DMS53 treated with DMSO at 0.1 percent for 48 hours (cell line): ENCODE results near the gene ARL15.

Experiments
- DNase-seq: peaks from one replicate; lab custom pipeline; 2025; ENCODE audit not compliant: unreplicated experiment; lab: John Stamatoyannopoulos, UW

The ARL15 gene

DNA sequence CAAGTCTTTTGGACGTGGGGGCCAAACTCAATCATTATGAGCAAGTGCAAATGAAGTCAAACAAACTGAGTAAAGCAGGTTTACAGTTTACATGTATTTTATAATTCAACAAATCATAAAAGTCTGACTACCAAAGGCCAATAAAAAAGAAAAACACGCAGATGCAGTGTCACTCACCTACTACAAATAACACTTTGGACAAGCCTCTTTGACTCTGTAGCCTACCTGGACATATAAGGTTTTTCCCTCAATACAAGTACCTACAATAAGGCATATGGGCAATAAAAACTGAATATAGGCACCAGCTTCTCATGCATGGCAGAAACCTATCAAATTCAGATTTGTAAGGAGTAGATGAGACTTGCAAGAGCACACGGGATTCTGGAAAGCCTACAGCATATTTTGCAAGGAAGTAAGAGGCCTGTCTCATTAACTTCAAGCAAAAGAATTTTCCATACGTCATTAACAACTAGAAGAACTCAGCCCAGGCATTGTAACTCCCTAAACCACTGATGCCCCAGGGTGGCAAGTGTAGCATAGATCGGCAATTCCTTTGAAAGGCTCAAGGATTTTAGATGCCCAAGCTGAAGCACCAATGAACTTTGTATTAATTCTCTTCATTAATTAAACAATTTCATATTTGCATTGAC lies 21.7 kb downstream of the ARL15 start:
- no peak for DNase-seq

DNA sequence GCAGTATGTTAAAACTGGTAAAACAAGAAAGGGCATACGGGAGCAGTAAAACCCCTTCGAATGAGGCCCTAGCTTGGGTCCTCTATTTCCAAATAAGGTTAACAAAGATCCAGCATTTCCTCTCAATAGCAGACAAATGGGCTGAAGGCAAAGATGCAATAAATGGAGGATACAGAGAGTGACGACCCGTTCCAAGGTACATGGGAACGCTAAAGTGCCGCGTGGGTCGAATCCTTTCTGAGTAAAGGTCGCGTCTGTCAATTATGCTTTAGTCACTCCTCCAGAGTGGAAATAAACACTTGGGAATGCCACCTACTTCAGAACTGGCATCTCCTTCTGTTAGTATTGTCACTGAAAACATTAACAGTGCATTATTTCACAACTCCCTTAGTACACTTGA lies 24.7 kb downstream of the ARL15 start:
- DNase-seq: no peak

GRCh38 chr5:54284586-54284985 lies 25.8 kb downstream of the ARL15 start:
- DNase-seq: no peak

DNA sequence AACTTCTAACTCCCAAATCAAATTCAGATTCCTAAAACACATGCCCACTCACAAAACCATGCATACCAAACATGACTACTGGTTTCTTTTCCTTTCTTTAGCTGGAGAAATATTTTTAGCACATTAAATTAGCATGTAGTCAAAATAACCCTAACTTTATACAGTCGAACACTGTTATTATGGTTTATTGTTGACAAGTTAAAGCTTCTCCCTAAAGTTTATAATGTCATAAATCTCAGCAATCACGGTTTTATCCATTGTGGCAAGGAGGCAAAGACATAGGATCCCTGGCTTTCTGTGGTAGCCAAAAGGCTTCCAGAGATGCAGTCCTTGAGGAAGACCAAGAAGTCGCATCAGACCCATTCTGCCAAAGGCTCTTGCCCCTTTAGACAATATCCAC lies 27.5 kb downstream of the ARL15 start:
- no peak for DNase-seq

- DNase-seq: no peak
These were observed 28.2 kb downstream of the ARL15 start for GRCh38 chr5:54281960-54282692.

DNA sequence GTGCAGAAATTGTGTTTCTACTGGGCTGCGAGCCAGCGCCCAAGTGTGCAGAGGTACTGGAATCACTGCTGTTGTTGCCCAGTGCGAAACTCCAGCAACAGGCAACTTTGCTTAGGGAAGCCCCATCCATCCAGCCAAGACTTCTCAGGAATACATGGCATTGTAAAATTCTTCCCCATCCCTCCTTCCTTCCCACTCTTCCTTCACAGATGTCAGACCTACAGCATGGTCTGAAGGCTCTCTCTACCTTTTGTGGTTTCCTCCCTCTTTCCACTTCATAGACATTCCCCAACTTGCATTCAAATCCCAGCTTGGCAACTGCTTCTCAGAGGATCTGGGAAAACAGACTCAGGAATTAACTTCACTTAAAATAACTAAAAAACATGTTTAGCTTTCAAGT lies 30.4 kb downstream of the ARL15 start:
- no peak for DNase-seq

DNA sequence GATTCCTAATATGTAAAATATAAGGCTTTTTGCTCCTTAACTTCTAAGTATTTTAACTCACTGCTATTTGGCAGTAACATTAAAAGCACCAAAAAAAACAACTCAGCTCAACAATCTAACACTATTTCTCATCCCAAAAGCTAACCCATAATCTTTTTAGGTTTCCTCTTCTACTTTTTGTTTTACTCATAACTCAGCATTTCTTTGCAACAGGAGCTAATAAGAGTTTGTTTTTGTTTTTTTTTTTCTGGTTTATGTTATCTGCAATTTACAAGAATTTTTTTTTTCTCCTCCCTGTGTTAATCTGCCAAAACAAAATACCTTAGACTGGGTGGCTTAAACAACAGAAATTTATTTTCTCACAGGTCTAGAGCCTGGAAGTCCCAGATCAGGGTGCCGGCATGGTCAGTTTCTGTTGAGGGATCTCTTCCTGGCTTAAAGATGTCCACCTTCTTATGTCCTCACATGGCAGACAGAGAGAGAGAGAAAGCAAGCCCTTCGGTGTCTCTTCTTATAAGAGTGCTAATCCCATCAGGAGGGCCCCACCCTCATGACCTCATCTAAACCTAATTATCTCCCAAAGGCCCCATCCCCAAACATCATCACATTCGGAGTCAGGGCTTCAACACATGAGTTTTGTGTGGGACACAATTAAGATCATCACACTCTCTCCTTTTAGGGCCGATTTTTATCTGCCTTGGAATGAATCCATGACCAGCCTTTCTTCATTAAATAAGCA lies 31.2 kb downstream of the ARL15 start:
- DNase-seq: no peak

GRCh38 chr5:54278036-54278830 lies 32.1 kb downstream of the ARL15 start:
- DNase-seq: no peak

GRCh38 chr5:54276048-54276447 lies 34.3 kb downstream of the ARL15 start:
- no peak for DNase-seq

DNA sequence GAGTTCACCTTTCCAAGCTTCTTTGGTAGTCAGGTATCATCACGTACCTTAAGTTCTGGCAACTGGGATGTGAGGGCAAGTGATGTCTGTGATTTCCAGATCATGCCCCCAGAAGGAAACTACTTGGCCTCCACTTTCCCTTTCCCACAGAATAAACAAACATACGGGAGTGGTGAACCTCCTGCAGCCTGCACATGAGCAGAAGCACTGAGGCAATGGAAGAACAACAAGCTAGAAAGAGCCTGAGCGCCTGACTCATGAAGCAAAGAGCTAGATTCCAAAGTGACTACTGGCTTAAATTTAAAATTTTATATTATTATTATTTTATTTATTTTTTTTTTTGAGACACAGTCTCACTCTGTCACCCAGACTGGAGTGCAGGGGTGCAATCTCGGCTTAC lies 35.0 kb downstream of the ARL15 start:
- DNase-seq: no peak

DNA sequence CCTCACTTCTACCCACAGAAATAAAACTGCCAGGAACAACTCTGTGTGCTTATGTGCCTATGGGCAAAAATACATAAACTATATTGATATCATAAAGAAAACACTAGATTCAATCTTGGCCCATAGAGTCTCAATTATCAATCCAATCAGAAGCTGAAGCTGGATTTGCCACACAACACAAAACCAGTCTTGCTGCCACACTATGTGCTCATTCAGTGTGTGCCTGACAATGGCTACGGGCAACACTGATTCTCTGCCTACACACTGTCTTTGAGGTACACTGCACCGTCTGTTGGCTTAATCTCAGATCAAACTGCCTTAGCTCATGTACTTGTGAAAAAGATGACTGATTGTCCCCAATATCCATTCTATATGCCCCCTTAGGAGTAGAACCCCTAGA lies 35.4 kb downstream of the ARL15 start:
- DNase-seq: no peak

DNA sequence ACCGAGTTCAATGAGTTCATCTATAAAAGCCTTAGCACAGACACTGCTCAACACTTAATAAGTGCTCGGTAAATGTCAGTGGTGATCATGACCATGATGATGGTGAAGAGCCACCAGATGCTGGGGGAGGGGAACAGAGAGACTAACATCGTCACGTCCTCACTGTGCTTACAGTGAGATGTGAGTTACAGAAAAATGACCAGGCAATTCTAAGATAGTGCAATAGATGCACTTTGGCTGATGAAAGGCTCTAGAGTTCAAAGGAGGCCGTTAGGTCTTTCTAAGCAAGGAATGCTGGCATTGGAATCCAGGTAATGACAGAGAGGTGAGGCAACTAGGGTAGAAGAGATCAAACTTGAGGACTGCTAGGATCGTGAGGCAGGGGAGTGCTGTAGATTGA lies 36.7 kb downstream of the ARL15 start:
- no peak for DNase-seq

DNA sequence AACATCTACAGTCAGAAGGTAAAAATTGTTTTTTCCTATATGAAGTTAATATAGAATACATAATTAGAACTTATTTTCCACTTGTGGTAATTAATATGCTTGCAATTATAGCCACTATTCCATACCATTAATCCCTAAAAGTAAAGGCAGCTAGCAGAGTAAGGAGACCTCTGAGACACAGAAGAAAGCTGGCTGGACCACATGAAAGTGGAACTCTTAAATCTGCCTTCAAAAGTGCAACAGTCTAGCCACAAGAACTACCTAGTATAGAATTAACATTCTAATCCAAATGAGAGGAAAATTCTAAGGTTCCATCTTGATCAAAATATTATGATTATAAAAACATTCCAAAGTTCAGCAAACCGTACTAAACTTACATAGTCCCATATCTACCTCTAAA lies 37.6 kb downstream of the ARL15 start:
- no peak for DNase-seq

DNA sequence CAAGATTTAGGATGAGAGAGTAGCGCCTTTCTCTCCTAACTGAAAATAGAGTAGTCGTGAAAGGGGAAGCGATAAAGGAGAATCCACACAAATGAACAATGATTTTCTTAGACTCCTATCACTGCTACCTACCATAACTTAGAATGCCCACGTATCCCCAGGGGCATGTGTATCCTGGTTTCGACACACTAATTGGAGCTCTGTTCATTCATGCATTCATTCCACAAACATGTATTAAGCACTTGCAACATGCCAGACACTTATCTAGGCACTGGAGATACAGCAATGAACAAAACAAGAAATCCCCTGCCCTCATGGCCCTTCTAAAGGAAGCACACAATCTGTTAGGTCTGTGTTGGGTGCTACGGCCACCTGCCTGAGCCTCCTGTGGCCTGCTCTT lies 40.0 kb downstream of the ARL15 start:
- DNase-seq: no peak

- no peak for DNase-seq
These were observed 45.8 kb downstream of the ARL15 start for GRCh38 chr5:54264574-54264973.

- no peak for DNase-seq
These were observed 46.9 kb downstream of the ARL15 start for GRCh38 chr5:54263447-54263846.

GRCh38 chr5:54261596-54261995 lies 48.8 kb downstream of the ARL15 start:
- DNase-seq: no peak

DNA sequence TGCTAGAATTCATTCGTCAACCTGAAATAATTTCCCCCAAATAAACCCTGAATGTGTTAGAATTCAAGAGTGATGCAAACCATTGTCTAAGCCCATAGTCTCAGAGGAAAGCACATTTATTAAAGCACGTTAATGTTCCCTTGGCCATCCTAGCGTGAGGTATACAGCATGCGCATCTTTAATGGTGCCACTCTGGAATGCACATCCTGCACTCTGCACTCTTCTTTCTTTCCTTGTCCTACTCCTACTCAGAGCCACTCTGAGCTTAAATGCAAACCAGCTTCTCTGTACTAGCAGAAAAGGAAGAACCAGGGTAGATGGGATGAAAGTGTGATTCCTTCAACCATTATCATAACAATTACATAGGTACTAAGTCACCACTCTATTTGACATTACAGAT lies 50.4 kb downstream of the ARL15 start:
- DNase-seq: no peak

- DNase-seq: no peak
These were observed 51.3 kb downstream of the ARL15 start for GRCh38 chr5:54259090-54259489.

- peak; percentile 87 for DNase-seq
These were observed 52.8 kb downstream of the ARL15 start for GRCh38 chr5:54257366-54258118.
